HG03064 (cell line): ENCODE data around the gene RIPK3.
A peak's percentile ranks its signal among the peaks of the same experiment; 100 is the strongest.

Experiments
- ATAC-seq: cut with Tn5 transposase; IDR thresholded peaks from one replicate; pipeline ENCODE4 v1.9.1; 2021; ENCODE audit warnings: low read depth; ENCODE audit not compliant: unreplicated experiment

The RIPK3 gene

DNA sequence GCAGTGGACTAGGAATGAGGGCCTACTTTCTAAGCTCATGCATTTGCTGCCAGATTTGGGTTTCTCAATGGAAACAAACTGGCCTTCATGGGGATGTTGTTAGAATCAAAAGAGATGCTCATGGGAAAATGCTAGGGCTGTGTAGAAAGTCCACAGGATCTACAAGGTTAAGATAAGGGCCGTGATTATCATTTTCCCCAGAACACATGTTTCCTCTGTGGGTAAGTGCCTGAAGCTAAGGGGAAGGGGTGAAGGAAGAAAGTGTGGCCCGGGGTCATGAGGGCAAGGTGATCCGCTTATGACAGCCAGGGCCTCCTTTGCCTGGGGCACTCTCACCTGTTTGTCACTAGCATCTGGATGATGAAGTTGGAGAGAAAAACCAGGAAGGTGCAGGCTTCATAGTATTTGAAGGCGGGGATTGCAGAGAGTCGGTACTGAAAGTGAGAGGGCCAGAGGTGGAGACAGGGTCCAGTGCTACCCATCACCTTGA lies 14.7 kb downstream of the RIPK3 start:
- no peak for ATAC-seq

DNA sequence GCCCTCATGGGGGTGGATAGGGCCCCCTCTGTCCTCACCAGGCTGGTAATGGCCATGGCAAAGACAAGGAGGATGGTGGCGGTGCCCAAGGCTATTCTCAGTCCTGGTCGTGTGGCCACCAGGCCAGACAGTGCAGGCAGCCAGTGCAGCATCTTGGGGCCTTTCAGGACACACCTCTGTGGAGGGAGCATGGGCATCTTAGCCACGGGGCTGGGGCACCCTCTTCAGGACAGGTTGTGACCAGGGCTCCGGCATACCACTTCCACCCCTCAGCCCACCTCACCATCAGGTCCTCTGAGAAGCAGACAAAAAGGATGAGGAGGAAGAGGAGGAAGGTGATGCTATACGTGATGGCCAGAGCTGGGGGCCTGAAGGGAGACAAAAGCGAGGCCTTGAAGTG lies 15.8 kb downstream of the RIPK3 start:
- no peak for ATAC-seq

DNA sequence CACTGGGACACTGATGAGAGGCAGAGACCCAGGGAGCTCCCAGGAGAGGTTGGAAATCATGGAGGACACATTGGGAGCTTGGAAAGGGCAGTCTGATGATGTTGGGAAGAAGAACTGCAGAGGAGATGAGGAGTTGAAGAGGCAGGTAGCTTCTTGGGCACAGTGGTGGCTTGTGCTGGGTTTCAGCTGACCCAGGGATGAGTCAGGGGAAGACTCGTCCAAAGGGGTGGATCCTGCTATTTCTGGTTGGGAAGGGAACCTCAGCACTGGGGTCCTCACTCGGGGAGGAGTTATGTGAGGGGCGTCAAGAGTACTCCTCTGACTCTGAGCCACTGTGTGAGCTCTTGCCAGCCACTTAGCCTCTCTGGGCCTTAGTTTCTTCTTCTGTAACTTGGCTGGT lies 16.4 kb downstream of the RIPK3 start:
- no peak for ATAC-seq

DNA sequence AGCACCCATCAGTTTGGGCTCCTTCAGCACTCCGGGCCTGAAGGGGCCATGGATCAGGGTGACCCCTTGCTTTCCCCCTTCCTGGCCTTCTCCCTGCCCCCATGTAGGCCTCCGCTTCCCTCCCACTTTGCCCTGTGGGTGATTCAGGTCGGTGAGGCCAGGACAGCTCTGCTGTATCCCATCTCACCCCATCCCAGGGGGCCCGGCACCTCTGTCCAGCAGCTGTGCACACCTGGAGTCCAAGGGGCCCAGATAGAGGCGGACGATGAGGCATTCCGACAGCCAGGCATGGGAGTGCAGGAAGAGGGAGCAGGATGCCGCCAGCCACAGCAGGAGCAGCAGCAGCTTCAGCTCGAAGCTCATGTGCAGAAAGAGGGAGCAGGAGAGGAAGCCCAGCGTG lies 17.1 kb downstream of the RIPK3 start:
- ATAC-seq: no peak

DNA sequence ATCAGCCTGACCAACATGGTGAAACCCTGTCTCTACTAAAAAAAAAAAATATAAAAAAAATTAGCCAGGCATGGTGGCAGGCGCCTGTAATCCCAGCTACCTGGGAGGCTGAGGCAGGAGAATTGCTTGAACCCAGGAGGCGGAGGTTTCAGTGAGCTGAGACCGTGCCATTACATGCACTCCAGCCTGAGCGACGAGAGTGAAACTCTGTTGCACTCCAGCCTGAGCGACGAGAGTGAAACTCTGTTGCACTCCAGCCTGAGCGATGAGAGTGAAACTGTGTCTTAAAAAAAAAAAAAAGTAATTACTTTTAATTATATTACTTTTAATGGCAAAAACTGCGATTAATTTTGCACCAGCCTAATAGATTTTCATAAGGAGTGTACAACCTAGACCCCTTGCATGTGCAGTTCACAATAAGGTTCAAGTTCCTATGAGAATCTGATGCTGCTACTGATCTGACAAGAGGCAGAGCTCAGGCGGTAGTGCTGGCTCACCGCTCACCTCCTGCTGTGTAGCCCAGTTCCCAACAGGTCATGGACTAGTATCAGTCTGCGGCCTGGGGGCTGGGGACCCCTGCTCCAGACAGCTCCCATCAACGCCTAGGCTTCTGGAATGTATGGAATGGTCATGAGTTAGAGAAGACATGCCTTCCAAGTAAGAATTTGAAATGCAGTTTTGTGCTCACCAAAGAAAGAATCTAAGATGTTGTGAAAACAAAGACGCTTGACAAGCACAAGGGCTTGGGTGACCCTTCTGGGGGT lies 18.4 kb downstream of the RIPK3 start:
- no peak for ATAC-seq

DNA sequence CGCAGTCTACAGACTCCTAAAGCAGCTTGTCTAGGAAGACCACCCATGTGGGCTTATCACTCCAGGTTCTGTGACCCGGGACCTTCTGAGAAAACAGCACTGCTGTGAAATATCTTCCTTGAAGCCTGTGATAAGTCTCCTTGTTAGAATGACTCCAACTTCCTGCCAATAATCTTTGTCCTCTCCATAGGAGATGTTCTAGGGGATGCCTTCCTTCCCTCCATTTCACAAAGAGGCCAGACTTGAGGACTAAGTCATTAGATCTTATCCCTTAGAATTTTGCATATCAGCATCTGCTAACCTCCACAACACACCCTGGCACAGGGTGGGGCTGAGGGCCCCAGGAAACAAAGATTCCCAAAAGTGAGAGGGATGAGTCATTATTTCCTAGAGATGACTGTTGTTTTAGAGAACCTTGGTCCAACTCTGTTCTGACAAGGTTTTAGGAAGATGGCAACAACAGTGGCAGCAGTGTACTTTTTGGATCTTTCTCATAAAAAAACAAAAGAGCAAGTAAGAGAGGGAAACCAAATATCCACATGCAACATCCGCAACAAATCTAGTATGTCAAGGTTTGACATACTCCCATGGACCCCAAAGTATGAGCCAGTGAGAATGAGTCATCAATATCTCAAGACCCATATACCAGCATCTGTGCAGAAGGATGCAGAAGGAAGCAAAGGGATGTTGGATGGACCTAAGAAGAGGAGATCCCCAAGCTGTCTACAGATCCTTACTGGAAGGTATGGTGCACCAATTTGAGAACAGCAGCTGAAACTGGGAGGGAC lies 22.5 kb downstream of the RIPK3 start:
- ATAC-seq: no peak

DNA sequence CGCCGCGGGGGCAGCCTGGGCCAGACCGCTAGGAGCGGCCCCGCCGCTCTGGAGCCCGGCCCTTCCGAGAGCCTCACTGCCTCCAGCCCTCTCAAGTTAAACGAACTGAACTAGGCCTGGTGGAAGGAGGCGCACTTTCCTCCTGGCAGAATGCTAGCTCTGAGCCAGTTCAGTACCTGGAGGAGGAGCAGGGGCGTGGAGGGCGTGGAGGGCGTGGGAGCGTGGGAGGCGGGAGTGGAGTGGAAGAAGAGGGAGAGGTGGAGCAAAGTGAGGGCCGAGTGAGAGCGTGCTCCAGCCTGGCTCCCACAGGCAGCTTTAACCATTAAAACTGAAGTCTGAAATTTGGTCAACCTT lies 23.2 kb downstream of the RIPK3 start:
- ATAC-seq: no peak

DNA sequence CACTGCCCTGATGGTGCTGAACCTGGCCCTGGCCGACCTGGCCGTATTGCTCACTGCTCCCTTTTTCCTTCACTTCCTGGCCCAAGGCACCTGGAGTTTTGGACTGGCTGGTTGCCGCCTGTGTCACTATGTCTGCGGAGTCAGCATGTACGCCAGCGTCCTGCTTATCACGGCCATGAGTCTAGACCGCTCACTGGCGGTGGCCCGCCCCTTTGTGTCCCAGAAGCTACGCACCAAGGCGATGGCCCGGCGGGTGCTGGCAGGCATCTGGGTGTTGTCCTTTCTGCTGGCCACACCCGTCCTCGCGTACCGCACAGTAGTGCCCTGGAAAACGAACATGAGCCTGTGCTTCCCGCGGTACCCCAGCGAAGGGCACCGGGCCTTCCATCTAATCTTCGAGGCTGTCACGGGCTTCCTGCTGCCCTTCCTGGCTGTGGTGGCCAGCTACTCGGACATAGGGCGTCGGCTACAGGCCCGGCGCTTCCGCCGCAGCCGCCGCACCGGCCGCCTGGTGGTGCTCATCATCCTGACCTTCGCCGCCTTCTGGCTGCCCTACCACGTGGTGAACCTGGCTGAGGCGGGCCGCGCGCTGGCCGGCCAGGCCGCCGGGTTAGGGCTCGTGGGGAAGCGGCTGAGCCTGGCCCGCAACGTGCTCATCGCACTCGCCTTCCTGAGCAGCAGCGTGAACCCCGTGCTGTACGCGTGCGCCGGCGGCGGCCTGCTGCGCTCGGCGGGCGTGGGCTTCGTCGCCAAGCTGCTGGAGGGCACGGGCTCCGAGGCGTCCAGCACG lies 23.8 kb downstream of the RIPK3 start:
- ATAC-seq: no peak

DNA sequence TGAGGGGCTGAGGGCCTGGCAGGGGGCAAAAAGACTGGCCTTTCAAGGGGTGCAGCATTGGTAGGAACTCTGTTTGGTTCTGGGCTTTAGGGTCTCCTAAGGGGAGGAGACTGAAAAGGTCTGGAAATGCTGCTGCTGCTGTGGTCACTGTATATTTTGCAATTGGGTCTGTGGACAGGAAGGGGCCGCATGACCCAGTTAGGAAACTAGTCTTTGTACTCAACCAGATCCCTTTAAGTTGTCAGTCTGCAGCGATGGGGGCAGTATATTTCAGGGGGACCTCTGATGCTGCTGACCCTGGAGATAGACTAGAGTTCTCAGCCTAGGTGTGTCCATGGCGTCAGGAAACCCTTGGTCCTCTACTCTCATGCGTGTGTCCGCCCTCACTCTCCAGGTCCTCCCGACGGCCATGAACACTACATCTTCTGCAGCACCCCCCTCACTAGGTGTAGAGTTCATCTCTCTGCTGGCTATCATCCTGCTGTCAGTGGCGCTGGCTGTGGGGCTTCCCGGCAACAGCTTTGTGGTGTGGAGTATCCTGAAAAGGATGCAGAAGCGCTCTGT lies 24.5 kb downstream of the RIPK3 start:
- no peak for ATAC-seq

DNA sequence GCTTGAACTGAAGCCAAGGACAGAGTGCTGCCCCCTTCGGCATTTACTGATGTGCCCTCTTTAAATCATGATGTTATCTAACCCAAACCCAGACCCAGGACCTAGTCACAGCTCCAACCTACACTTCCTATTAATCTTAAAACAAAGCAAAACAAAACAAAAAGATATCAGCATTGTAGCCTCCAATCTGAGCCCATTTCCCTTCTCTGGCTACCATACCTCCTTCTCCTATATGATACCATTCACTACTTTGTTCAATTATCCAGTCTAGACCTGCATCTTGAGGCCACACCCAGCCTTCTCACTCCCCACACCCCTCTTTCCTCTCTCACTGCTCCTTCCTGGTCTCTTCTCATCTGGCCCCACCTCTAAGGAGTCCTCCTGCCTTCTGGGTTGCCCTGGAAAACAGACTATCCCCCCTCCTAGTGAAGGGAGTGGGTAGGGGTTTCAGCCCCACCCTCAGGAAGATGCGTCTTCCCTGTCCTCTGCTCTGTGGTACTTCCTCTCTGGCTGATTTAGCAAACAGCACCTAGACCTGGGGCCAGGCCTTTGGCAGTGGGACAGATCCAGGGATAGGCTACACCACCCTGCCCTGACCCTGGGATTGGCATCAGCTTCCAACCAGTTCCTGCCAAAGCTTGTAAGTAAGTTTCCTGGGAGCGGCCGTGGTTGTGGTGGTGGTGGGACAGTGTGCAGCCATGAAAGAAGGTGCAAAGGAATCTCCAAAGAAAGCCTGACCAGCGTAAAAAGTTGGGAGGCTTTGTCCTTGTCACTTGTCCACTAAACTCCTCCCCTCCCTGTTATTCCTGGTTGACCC lies 25.2 kb downstream of the RIPK3 start:
- ATAC-seq: no peak

DNA sequence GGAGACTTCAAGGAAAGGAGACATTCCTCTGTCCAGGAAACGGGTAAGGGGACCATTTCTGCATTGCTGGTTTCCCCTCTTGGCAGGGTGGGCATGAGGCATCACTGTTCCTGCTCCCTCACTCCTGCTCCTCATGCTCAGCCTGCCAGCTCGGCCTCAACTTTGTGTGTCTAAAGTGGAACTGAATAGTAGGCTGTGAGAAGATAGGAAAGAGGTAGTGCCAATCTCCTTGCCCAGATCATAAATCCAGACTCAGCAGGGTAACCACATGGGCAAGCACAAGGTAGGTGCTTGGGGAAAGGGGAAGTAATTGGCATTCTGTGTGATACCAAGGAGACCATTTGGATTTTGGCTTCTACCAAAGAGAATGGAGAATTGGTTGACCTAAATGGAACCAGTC lies 25.9 kb downstream of the RIPK3 start:
- no peak for ATAC-seq

DNA sequence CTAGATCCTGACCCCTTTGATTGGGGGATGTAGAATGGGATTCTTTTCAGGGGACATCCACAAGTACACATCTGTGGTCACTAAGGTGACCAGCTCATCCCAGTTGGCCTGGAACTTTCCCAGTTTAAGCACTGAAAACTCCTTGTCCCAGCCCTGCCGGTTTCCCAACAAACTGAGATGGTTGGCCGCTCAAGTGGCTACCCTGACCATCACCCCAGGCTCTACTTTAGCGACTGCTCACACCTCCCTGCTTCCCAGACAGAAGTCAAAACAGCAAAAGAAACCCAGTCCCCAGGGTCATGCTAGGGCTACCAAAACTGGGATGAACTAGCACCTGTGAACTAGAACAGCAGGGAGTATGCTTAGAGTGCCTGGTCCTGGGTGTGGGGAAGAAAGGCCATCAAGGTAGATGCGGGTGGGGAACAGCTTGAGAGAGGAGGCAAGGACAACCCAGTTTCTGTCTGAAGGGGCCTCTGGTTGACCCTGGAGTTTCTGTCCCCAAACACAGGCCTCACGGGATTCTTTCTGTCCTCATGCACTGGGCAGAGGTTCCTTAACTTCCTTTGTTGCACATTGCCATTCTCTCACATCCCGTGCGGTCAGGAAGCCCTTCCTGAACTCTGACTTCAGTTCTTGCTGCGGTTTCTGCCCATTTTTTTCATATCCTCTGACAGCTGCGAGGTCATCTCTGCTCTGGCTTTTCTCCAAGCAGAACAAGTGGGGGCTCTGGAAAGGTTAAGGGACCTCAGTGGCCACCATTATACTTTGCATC lies 26.9 kb downstream of the RIPK3 start:
- ATAC-seq: no peak

DNA sequence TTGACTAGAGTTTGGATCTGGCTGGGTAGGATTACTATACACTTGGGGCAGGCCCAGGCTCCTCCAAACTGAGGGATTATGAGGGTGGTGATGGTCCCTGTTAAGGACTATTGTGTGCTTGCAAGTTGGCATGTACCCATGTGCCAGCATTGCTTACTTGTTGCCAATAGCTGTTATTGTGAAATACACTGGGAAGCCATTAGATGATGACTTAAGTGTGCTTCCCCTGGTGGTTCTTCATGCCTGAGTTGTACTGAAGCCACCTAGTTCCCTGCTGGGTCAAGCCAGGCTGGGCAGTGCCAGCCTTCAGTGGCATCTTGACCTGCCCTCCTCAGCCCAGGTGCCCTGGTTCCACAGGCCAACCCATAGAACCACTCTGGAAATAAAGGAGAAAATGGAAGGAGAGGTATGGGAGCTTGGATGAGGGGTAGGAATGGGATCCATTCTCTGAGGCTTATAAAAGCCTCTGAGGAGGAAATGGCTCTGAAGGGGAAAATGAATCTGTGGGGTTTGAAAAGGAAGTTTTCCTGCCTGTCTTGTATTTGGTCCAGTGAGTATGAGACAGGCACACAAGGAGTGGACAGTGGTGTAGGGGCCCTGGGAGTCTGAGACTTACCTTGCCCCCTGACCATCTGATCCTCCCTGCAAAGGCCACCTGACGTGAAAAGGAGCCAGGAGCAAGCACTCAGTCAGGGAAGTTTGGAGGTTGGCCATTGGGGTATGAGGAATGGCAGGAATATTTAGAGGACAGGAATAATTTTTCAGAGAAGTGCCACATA lies 27.8 kb downstream of the RIPK3 start:
- ATAC-seq: no peak

DNA sequence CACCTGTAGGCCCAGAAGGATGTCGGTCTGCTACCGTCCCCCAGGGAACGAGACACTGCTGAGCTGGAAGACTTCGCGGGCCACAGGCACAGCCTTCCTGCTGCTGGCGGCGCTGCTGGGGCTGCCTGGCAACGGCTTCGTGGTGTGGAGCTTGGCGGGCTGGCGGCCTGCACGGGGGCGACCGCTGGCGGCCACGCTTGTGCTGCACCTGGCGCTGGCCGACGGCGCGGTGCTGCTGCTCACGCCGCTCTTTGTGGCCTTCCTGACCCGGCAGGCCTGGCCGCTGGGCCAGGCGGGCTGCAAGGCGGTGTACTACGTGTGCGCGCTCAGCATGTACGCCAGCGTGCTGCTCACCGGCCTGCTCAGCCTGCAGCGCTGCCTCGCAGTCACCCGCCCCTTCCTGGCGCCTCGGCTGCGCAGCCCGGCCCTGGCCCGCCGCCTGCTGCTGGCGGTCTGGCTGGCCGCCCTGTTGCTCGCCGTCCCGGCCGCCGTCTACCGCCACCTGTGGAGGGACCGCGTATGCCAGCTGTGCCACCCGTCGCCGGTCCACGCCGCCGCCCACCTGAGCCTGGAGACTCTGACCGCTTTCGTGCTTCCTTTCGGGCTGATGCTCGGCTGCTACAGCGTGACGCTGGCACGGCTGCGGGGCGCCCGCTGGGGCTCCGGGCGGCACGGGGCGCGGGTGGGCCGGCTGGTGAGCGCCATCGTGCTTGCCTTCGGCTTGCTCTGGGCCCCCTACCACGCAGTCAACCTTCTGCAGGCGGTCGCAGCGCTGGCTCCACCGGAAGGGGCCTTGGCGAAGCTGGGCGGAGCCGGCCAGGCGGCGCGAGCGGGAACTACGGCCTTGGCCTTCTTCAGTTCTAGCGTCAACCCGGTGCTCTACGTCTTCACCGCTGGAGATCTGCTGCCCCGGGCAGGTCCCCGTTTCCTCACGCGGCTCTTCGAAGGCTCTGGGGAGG lies 28.9 kb downstream of the RIPK3 start, which contains the start of gene LTB4R:
Gene LTB4R (plus strand): TSS at position 857 of the 959 bp plus-strand sequence. CDS start 4,150 bp downstream, outside the sequence.
- peak; percentile 62 for ATAC-seq

DNA sequence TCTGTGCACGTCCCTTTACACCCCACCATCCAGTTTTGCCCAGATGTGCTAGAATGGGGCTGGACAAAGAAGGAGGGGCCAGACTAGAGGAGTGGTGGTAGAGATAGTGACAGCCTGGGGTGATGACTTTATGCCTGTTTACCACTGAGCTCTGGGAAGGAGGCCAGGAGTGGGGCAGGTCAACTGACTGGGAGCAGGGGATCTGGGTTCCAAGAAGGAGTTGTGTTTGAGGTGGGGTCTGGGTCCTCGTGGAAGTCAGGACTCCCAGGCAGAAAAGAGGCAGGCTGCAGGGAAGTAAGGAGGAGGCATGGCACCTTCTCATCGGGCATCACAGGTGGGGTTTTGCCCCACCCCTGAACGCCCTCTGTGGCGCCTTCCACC lies 29.5 kb downstream of the RIPK3 start:
- no peak for ATAC-seq

DNA sequence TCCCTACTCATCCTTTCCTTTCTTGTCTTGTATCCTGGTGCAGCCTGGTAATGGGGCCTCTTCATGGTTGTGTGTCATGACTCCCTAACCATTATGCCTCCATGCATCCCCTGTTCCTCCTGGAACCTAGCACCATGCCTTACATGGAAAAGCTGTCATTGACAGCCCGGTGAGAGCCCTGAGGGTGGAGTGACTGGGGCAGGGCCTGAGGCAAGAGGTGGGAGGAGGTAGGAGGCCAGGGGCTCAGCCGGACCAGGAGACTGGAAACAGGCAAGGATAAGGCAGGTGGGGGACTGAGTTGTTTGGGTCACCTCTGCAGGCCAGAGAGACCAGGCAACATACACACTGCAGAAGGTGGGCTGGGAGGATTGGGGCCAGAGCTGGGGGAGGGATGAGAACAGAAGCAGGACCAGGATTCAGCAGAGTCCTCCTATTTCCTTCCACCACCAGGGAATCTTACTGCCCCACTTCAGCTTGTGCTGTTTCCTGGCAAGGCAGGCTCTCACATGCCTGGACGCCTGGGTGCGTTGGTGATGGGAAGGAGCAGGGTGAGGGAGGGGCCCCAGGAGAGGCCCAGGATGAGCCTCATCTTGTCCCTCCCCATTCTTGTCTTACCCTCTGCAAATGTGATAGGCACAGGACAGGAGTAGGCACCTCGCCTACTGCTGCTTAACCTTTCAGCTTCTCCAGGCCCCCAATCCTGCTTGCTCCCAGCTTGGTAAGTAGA lies 30.1 kb downstream of the RIPK3 start, which contains the start of gene LTB4R2:
Gene LTB4R2 (plus strand): TSS at position 603 of the 727 bp plus-strand sequence. CDS start 525 bp downstream, outside the sequence.
- no peak for ATAC-seq
